HFF-Myc (cell line): Measurements from ENCODE around the gene GTPBP8.

Source experiments
- DNase-seq: peaks from one replicate; pipeline ENCODE4 v3.0.0-alpha.2; 2011; ENCODE audit warnings: low read depth; ENCODE audit errors: extremely low read depth
- H3K4me3 ChIP-seq: replicated peaks from 2 replicates; pipeline ENCODE4 v1.5.1; 2011; ENCODE audit warnings: low read depth, mild to moderate bottlenecking, control low read depth, low read length
- TF ChIP-seq, protein P1 (sequence below): IDR thresholded peaks from 2 replicates; pipeline ENCODE4 v1.5.1; 2012; ENCODE audit warnings: mild to moderate bottlenecking, low read depth, low read length, control low read depth; ENCODE audit errors: missing control alignments

The GTPBP8 gene

DNA sequence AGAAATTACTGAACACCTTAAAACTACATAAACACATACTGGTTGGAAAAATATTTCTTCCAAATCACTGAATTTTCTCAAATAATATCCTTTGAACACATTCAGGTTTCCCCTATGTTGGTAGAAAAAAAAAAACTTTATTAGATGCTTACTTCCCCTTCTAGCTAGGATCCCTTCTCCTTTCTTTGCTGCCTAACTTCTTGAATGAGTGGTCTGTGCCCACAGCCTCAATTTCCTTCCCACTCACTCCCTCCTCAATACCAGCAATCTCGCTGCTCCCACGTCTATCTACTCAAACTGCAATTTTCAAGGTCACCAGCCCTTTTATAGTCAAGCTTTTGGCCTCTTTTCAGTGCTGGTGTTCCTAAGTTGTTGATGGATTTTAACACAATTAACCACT is 24.2 kb upstream of the GTPBP8 start:
- H3K4me3 ChIP-seq = no peak overlapping the region
- no peak for DNase-seq
- TF ChIP-seq, protein P1, sequence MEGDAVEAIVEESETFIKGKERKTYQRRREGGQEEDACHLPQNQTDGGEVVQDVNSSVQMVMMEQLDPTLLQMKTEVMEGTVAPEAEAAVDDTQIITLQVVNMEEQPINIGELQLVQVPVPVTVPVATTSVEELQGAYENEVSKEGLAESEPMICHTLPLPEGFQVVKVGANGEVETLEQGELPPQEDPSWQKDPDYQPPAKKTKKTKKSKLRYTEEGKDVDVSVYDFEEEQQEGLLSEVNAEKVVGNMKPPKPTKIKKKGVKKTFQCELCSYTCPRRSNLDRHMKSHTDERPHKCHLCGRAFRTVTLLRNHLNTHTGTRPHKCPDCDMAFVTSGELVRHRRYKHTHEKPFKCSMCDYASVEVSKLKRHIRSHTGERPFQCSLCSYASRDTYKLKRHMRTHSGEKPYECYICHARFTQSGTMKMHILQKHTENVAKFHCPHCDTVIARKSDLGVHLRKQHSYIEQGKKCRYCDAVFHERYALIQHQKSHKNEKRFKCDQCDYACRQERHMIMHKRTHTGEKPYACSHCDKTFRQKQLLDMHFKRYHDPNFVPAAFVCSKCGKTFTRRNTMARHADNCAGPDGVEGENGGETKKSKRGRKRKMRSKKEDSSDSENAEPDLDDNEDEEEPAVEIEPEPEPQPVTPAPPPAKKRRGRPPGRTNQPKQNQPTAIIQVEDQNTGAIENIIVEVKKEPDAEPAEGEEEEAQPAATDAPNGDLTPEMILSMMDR = no peak

DNA sequence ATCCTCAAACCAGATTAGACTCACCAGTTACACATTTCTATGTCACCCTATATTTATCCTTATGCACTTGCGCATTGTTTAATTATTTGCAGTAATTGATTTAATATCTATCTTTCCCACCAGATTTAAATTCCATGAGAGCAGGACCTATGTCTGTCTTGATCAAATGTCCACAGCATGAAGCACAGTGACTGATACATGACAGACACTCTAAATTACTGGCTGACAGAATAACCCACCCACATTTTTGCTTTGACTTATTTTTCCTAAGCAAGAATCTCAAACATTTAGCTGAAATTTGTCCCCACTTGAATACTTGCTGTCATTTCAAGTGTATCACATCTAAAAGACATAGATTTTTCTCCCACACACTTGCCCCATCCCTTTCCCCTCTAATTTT is 23.4 kb upstream of the GTPBP8 start:
- H3K4me3 ChIP-seq = no peak overlapping the region
- no peak for DNase-seq
- TF ChIP-seq, protein P1 = no peak

DNA sequence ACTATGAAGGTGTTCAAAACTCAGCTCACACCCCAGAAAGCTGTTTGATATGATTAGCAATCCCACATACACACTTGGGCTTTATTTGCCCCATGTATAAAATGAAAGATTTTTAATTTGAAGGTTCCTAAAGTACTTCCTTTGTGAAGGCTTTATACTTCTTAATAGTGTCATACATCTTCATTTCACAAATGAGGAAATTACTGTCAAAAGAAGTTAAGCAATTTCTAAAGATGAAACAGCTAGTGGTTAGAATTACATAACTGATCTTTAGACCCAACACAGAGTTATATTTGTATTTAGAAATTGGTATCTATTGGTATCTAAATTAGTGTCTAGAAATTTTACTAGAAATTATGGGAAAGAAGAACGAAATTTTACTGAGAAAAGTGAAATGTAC is 23.0 kb upstream of the GTPBP8 start:
- H3K4me3 ChIP-seq = no peak overlapping the region
- no peak for DNase-seq
- TF ChIP-seq, protein P1 = no peak

DNA sequence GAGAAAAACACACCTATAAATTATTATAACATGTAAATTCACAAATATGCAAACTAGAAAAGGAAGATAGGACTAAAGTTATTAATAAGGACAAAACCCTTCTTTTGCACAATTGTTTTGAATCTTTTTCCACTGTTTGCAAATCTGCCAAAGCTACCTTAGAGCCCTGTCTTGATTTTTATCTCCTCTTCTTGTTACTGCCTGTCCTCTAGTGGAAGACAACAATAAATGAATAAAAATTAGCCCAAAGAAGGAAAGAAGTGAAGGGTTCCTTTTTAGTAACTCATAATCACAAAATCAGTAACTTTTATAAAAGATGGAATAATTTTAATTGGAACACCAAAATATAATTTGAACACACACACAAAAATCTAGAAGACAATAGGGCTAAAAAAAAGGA is 18.6 kb upstream of the GTPBP8 start:
- H3K4me3 ChIP-seq = no peak overlapping the region
- DNase-seq = no peak

DNA sequence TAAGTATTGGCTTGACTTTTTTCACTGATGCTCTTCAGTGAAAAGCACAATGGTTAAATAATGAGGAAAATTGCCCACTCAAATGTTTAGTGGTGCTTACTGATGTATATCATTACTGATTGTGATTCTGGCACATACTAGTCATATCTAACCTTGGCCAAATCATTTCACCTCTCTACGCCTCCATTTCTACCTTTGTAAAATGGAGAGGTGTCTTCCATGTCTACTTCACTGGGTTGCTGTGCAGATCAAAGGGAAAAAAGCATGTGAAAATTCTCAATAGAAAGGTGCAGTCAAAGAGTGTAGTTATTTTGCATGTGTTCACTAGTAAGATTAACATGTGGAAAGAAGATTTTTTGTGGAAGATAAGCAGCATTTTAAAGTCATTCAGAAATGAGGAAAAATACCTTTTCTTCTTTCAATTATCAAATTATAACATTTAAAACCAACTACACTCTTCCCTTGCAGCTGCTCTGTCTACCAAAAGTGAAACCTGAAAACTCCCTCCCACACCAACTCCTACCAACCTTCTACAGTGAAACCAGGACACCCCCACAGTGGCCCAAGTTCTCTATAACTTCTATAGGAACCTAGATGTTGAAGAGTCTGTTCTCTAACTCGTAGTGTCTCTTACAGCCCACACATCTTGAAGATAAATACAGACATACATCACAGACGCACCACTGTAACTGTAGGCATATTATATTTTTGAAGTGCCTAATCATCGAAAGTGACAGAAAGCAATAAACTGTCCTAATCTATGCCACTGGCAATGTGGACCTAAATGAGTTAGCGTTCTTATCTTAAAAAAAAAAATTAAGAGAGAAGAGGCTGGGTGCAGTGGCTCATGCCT is 17.2 kb upstream of the GTPBP8 start:
- no peak for DNase-seq
- no peak overlapping the region for H3K4me3 ChIP-seq

More for the DNA sequence above, 18.6 kb upstream of the GTPBP8 start:
- TF ChIP-seq, protein P1 = no peak

DNA sequence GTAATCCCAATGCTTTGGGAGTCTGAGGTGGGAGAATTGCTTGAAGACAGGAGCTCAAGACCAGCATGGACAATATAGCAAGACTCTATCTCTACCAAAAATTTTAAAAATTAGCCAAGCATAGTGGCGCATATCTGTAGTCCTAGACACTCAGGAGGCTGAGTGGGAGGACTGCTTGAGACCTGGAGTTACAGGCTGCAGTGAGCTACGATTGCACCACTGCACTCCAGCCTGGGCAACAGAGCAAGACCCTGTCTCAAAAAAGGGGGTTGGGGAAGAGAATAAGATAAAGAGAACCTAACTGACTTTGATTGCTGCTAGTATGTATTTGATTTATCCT is 16.6 kb upstream of the GTPBP8 start:
- no peak overlapping the region for H3K4me3 ChIP-seq
- TF ChIP-seq, protein P1 = no peak
- no peak for DNase-seq

More for the DNA sequence above, 17.2 kb upstream of the GTPBP8 start:
- TF ChIP-seq, protein P1 = no peak
